T-helper 17 cell (primary cell): ENCODE results near the gene INSIG2. TPM values are rescaled to one million over a fixed set of nuclear protein-coding genes. Genes with fewer than 3 reads are reported as not detected.
A peak's percentile ranks its signal among the peaks of the same experiment; 100 is the strongest.

ENCODE experiments used
- ATAC-seq: fragments of 150-1000 bp; cut with Tn5 transposase; 2 replicates; pipeline ENCODE4 v1.10.0; 2021; ENCODE audit warnings: mild to moderate bottlenecking, moderate library complexity
- DNase-seq, 3 donors: peaks; one replicate each; pipeline versions ENCODE4 v3.0.0 to v3.0.0-alpha.2; 2020 to 2021
- H3K9me3 ChIP-seq: one replicate; pipeline ENCODE4 v1.7.0; 2013; ENCODE audit warnings: low read length, mild to moderate bottlenecking; ENCODE audit not compliant: control insufficient read depth, poor library complexity, severe bottlenecking
- H3K27ac Mint-ChIP-seq: one replicate; pipeline ENCODE4 v1.8.0; 2022; ENCODE audit warnings: mild to moderate bottlenecking, moderate library complexity, mixed read lengths
- H3K27me3 Mint-ChIP-seq: one replicate; pipeline ENCODE4 v1.8.0; 2022; ENCODE audit warnings: mixed read lengths
- H3K36me3 Mint-ChIP-seq: one replicate; pipeline ENCODE4 v1.8.0; 2022; ENCODE audit warnings: low read depth, mixed read lengths
- H3K4me1 Mint-ChIP-seq: one replicate; pipeline ENCODE4 v1.8.0; 2022; ENCODE audit warnings: mild to moderate bottlenecking, mixed read lengths
- H3K4me3 Mint-ChIP-seq: one replicate; pipeline ENCODE4 v1.8.0; 2022; ENCODE audit warnings: mild to moderate bottlenecking, moderate library complexity, mixed read lengths
- total RNA-seq, 4 donors: library from RNA in 2 of 4; stranded (reverse) in 2 of 4; gene quantifications; one replicate each; pipeline ENCODE4 v1.2.3 and lab custom pipeline; 2022 to 2026

Gene INSIG2
- total RNA-seq, 2 donors from 2014 or later, result 9.6 to 15.3 TPM

- Mint-ChIP-seq H3K27ac (peak overlapping the region; percentile 89), H3K36me3 (peaks cover 3% of the 10 kb centered on the region), H3K27me3 (no peaks in the 10 kb centered on the region), H3K4me1 (peaks cover 48% of the 10 kb centered on the region), H3K4me3 (peak overlapping the region; percentile 63)
- ATAC-seq (no peak), DNase-seq (no peak)
- no peaks in the 10 kb centered on the region for H3K9me3 ChIP-seq
Measured at GRCh38 chr2:118095610-118096009, 7.3 kb downstream of the INSIG2 start.

DNA sequence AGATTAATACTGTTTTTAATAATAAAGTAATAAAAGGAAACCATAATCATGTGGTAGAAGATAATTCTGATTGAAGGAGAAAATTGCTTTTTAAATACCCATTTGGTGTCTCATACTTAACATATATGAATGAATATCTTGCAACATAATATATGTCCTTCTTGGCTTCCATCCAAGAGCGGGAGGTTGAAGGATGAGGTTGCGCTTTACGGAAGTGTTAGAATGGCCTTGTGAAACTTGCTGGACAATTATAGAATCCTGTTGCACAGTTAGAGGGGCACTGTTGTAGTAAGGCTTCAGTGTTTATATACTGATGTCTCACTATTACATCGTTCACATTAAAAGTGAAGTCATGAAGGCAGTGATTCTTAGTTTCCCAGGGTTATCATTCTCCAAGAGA lies 9.4 kb downstream of the INSIG2 start:
- no peaks in the 10 kb centered on the region for H3K27me3 Mint-ChIP-seq
- ATAC-seq, result no peak
- peaks cover 42% of the 10 kb centered on the region for H3K4me1 Mint-ChIP-seq
- no peaks in the 10 kb centered on the region for H3K9me3 ChIP-seq
- H3K4me3 Mint-ChIP-seq, result no peak overlapping the region
- peak overlapping the region; percentile 37 for H3K27ac Mint-ChIP-seq
- no peak for DNase-seq
- peaks cover 3% of the 10 kb centered on the region for H3K36me3 Mint-ChIP-seq

GRCh38 chr2:118098307-118099030 lies 10.2 kb downstream of the INSIG2 start:
- H3K4me3 Mint-ChIP-seq, result no peak overlapping the region
- peak overlapping the region; percentile 37 for H3K27ac Mint-ChIP-seq
- peaks cover 41% of the 10 kb centered on the region for H3K4me1 Mint-ChIP-seq
- no peaks in the 10 kb centered on the region for H3K27me3 Mint-ChIP-seq
- H3K36me3 Mint-ChIP-seq, result peaks cover 3% of the 10 kb centered on the region
- no peak for DNase-seq
- no peaks in the 10 kb centered on the region for H3K9me3 ChIP-seq
- ATAC-seq, result no peak

GRCh38 chr2:118102433-118103082 lies 14.3 kb downstream of the INSIG2 start:
- DNase-seq (no peak), ATAC-seq (no peak)
- H3K4me3 Mint-ChIP-seq, result no peak overlapping the region
- H3K9me3 ChIP-seq, result no peaks in the 10 kb centered on the region
- H3K27me3 Mint-ChIP-seq, result no peaks in the 10 kb centered on the region
- no peak overlapping the region for H3K27ac Mint-ChIP-seq
- peaks cover 22% of the 10 kb centered on the region for H3K4me1 Mint-ChIP-seq
- H3K36me3 Mint-ChIP-seq, result peaks cover 6% of the 10 kb centered on the region

DNA sequence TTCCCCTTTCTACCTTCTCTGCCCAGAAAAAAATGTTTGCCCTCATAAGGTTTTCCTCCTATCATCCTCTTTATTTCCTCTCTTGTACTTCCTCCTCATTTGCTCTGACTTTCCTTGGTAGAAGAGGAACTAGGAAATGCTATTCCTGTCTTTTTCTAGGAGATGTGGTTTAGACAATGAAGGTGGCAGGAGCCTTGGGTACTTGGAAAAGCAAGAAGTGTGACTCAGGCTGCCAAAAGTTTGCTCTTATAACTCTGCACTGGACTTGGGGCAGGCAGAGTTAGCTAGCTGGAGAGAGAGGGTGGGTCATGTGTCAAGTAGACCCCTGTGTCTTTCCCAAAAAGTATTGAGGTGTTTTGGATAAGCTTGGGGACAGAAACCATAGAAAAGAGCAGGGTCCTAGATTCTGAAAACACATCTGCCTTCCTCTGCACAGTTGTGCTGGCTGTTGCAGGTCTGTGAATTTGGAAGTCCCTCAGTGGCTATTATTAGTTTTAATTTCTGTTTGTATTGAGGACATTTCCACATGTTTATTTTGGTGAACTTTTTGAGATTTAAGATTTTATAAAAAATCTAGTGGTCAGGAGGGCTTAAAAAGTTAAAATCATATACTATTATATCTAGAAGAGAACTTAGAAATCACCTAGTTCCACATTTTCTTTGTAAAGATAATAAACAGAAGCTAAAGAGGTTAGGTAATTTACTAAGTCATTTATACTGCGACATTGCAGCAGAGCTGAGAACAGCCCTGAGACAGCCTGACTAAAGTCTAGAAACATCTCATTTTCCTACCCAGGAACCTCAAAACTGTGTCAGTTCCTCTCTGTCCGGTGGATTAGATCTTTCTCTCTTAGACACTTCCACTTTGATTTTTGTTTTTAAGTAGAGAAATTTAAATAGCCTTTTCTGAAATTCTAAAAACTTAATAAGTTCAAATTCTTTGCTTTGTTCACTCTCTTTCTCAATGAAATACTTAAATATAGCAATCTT lies 16.0 kb downstream of the INSIG2 start:
- Mint-ChIP-seq H3K27me3 (no peaks in the 10 kb centered on the region), H3K4me3 (no peak overlapping the region), H3K36me3 (peaks cover 9% of the 10 kb centered on the region), H3K27ac (no peak overlapping the region), H3K4me1 (peaks cover 10% of the 10 kb centered on the region)
- DNase-seq, result no peak
- no peaks in the 10 kb centered on the region for H3K9me3 ChIP-seq
- ATAC-seq, result no peak

DNA sequence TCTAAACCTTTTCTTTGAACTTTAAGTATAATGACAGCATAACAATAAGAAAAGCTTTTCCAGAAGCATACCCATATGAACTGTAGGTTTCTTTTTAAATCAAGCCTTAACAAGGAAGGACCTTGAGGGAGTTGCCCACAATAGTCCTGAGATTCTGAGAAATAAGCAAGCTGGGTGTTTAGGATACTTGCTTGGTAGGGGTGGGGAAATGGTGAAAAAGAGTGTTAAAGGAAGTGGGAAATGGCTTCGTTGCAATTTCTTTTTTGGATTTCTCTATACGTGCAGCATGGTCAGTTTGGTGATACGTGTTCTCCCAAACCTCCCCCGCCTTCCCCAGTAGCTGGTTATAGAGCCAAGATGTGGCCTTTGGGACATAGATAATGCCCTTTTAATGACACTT lies 17.2 kb downstream of the INSIG2 start:
- H3K27me3 Mint-ChIP-seq, result no peaks in the 10 kb centered on the region
- no peak for ATAC-seq
- peaks cover 12% of the 10 kb centered on the region for H3K36me3 Mint-ChIP-seq
- H3K27ac Mint-ChIP-seq, result no peak overlapping the region
- peaks cover 9% of the 10 kb centered on the region for H3K4me1 Mint-ChIP-seq
- no peak overlapping the region for H3K4me3 Mint-ChIP-seq
- DNase-seq, result no peak
- no peaks in the 10 kb centered on the region for H3K9me3 ChIP-seq

- H3K27ac Mint-ChIP-seq, result no peak overlapping the region
- DNase-seq (no peak), ATAC-seq (no peak)
- no peak overlapping the region for H3K4me3 Mint-ChIP-seq
- peaks cover 12% of the 10 kb centered on the region for H3K4me1 Mint-ChIP-seq
- no peaks in the 10 kb centered on the region for H3K27me3 Mint-ChIP-seq
- H3K36me3 Mint-ChIP-seq, result peaks cover 17% of the 10 kb centered on the region
- no peaks in the 10 kb centered on the region for H3K9me3 ChIP-seq
Measured at GRCh38 chr2:118106926-118107325, 18.7 kb downstream of the INSIG2 start.

DNA sequence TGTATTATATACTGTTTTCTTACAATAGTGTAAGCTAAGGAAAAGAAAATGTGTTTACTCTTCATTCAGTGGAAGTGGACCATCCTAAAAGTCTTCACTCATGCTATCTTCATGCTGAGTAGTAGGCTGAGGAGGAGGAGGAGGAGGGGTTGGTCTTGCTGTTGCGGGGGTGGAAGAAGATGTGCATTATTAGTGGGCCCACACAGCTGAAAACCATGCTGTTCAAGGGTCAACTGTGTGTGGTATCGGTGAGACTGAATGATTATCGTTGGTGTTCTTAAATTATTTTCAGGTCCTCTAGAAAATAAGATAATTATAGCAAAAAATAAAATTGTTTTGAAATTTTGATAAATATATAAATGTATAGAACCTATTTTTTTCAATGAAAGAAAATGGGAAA lies 22.0 kb downstream of the INSIG2 start:
- H3K36me3 Mint-ChIP-seq, result peaks cover 13% of the 10 kb centered on the region
- H3K4me3 Mint-ChIP-seq, result no peak overlapping the region
- H3K27ac Mint-ChIP-seq, result no peak overlapping the region
- ATAC-seq (no peak), DNase-seq (no peak)
- H3K4me1 Mint-ChIP-seq, result peaks cover 17% of the 10 kb centered on the region
- no peaks in the 10 kb centered on the region for H3K27me3 Mint-ChIP-seq
- no peaks in the 10 kb centered on the region for H3K9me3 ChIP-seq

DNA sequence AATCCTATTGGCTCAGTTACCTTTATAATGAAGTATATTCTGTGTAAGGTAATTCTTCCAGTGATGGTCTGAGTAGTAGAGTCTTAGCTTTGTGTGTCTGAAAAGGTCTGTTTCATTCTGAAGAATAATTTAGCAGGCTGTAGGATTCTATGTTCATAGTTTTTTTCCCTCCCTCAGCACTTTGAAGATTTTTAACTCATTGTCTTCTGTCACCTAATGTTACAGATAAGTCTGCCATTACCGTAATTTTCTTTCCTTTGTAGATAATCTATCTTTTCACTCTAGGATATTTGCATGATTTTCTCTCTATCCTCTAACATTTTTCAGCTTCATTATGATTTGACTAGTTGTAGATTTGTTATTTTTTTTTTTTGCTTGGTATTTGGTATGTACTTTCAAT lies 22.7 kb downstream of the INSIG2 start:
- peaks cover 14% of the 10 kb centered on the region for H3K4me1 Mint-ChIP-seq
- ATAC-seq, result no peak
- H3K36me3 Mint-ChIP-seq, result peaks cover 13% of the 10 kb centered on the region
- H3K27ac Mint-ChIP-seq, result no peak overlapping the region
- no peaks in the 10 kb centered on the region for H3K9me3 ChIP-seq
- no peaks in the 10 kb centered on the region for H3K27me3 Mint-ChIP-seq
- no peak for DNase-seq
- H3K4me3 Mint-ChIP-seq, result no peak overlapping the region

- no peaks in the 10 kb centered on the region for H3K9me3 ChIP-seq
- Mint-ChIP-seq H3K27me3 (no peaks in the 10 kb centered on the region), H3K4me3 (no peak overlapping the region), H3K36me3 (peaks cover 13% of the 10 kb centered on the region), H3K27ac (no peak overlapping the region), H3K4me1 (peaks cover 14% of the 10 kb centered on the region)
- DNase-seq, result no peak
- ATAC-seq, result no peak
Measured at GRCh38 chr2:118112771-118113334, 24.6 kb downstream of the INSIG2 start.

DNA sequence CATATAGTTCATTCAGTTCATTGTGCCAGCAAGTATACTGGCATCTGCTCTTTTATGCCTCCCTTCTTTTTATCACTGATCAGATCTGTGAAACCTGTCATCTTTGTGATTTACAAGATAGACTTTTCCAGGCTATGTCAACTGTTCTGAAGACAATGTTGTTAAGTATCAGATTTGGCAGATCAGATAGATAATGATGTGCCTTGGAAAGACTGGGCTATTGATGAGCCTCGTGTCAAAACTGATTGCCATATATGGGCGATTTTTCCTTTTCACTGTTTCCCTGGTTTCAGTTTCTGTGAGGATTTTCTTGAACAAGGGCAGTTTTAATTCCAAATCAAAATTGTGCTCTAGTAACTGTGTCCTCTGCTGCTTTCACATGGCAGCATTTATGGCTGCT lies 26.6 kb downstream of the INSIG2 start:
- ATAC-seq, result no peak
- no peaks in the 10 kb centered on the region for H3K9me3 ChIP-seq
- Mint-ChIP-seq H3K4me1 (peaks cover 12% of the 10 kb centered on the region), H3K27me3 (no peaks in the 10 kb centered on the region), H3K36me3 (peaks cover 7% of the 10 kb centered on the region), H3K4me3 (no peak overlapping the region), H3K27ac (no peak overlapping the region)
- no peak for DNase-seq

DNA sequence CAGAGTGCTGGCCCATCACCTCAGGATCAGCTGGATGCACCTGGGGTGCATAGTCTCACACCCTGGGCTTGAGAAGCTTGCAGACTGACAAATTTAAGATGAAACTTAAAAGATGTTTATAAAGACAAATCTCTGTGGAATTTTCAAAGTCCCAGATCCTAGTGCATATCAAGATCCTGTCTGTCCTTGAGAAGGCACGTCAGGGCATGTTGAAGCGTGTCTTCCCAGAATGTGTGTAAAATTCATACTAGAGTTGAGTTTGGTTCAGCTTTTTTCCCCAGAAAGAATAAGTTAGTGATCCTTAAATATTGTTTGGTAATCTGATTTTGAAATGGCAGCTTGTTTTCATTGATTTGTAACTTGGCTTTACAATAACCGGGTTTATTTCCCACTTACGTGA lies 27.5 kb downstream of the INSIG2 start:
- DNase-seq, result no peak
- Mint-ChIP-seq H3K36me3 (peaks cover 7% of the 10 kb centered on the region), H3K27ac (no peak overlapping the region), H3K27me3 (no peaks in the 10 kb centered on the region), H3K4me1 (peaks cover 12% of the 10 kb centered on the region), H3K4me3 (no peak overlapping the region)
- no peak for ATAC-seq
- no peaks in the 10 kb centered on the region for H3K9me3 ChIP-seq

DNA sequence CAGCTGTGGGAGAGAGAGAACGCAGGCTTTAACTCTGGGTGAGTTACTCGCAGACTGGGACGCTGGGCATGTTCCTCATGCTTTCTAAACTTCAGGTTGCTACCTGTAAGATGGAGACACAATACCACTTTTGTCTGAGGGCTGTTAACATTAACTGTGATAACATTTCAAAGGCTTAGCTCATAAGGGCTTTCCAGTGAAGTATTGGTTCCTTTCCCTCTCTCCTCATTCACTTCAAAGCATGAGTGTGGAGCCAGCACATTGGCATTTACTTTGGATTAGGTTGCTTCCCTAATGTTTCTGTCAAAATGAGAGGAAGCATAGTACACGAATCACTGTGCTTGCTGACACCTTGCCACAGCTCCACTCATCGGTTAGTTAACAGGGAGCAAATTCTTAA lies 30.2 kb downstream of the INSIG2 start:
- DNase-seq (no peak), ATAC-seq (no peak)
- Mint-ChIP-seq H3K27me3 (no peaks in the 10 kb centered on the region), H3K4me3 (no peak overlapping the region), H3K4me1 (peaks cover 5% of the 10 kb centered on the region), H3K27ac (peak overlapping the region; percentile 27), H3K36me3 (peaks cover 2% of the 10 kb centered on the region)
- no peaks in the 10 kb centered on the region for H3K9me3 ChIP-seq
